ENCODE data around the gene PRPF19. TPM values are rescaled to one million over a fixed set of nuclear protein-coding genes. Genes with fewer than 3 reads are reported as not detected.

Gene PRPF19
- total and polyA plus RNA-seq, 2 donors = 49.2 to 74.9 TPM

DNA sequence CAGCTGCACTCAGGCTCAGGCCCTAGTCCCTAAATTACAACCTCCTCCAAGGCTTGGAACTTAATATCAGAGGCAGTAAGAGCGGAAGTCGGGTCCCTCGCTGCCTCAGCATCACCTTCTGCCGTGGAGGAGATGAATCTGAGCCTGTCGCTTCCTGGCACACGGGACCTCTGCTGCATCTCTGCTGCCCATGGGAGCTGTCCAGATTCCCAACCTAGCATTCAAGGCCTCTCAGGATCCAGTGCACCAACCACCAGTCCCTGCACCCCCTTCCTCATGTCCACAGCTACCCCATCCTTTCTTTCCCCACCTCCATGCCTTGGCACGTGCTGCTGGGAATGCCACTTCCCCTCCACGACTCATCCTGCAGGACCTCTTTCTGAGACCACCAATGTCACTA, 48.1 kb downstream of the PRPF19 start:
- Histone ChIP-seq H3K27me3 (ENCODE audit: control insufficient read depth in 2 of 2, insufficient read depth in 1 of 2, low read length in 1 of 2) (peaks cover 0 to 2% of the 10 kb centered on the region in 2 donors), H3K4me3 (ENCODE audit: low read length in 2 of 2) (no peak overlapping the region), H3K36me3 (ENCODE audit: control insufficient read depth in 2 of 2, insufficient read depth in 2 of 2, low read length in 1 of 2) (peaks cover 3 to 6% of the 10 kb centered on the region in 2 donors), H3K4me1 (ENCODE audit: control insufficient read depth in 2 of 2, insufficient read depth in 2 of 2, low read length in 2 of 2) (peaks cover 54 to 81% of the 10 kb centered on the region in 2 donors), H3K9me3 (ENCODE audit: control insufficient read depth in 2 of 2, insufficient read depth in 1 of 2, low read length in 1 of 2) (no peaks in the 10 kb centered on the region), H3K27ac (ENCODE audit: low read depth in 1 of 2, low read length in 1 of 2) (peak overlapping the region in 1 of 2 donors; percentile 2)
- 87% methylated on average over 8 of the region's 8 CpGs for WGBS
- no peak for DNase-seq (ENCODE audit: low read depth in 6 of 9, low spot score in 9 of 9)

- no peak overlapping the region for H3K27ac ChIP-seq (ENCODE audit: low read depth in 1 of 2, low read length in 1 of 2)
- WGBS = 58% methylated on average over 5 of the region's 5 CpGs
- no peak for DNase-seq (ENCODE audit: low read depth in 6 of 9, low spot score in 9 of 9)
- peaks cover 54 to 84% of the 10 kb centered on the region in 2 donors for H3K4me1 ChIP-seq (ENCODE audit: control insufficient read depth in 2 of 2, insufficient read depth in 2 of 2, low read length in 2 of 2)
- no peaks in the 10 kb centered on the region for H3K9me3 ChIP-seq (ENCODE audit: control insufficient read depth in 2 of 2, insufficient read depth in 1 of 2, low read length in 1 of 2)
- no peak overlapping the region for H3K4me3 ChIP-seq (ENCODE audit: low read length in 2 of 2)
- peaks cover 9 to 10% of the 10 kb centered on the region in 2 donors for H3K36me3 ChIP-seq (ENCODE audit: control insufficient read depth in 2 of 2, insufficient read depth in 2 of 2, low read length in 1 of 2)
- H3K27me3 ChIP-seq (ENCODE audit: control insufficient read depth in 2 of 2, insufficient read depth in 1 of 2, low read length in 1 of 2) = peaks cover 0 to 2% of the 10 kb centered on the region in 2 donors
These were observed 48.8 kb downstream of the PRPF19 start for GRCh38 chr11:60857378-60858232.

DNA sequence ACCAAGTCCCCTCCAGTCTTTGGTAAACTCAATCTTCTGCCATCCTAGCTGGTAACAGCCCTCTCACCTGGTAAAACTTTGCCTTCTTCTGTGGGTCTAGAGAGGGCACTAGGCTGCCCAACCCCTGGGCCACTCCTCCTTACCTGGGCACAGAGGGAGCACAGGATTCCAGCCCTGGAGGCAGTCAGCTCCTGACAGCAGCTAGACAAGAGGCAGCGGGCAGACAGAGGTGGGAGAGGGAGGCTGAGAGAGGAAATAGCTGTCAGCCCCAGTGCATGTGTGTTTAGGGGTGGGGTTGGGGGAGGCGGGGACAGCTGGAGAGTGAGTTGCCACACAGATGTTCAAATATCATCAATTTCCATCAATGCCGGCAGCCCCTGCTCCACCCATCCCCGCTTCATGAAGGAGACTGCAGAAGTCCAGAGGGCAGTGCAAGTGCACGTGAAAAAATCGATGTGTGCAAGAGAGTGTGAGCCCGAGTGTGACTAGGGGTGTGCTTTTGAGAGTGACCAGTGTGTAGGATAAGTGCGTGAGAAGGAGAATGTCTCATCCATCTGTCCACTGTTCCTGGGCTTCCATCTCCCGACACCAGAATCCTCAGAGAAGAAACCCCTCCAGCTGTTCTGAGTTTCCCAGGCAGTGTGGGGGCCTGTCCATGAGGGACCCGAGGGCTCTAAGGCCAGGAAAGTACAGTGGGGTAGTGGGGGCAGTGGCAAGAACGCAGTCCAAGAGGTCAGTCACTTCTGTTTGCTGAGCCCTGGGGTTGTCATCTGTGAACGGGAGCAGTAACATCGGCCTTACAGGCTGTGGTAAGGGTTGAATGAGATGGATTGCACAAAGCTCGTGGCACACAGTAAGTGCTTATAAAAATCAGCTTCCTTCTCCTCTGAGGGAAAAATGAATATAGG, 50.4 kb downstream of the PRPF19 start, which contains the start of gene PTGDR2:
TSS of gene PTGDR2 (minus strand) at position 225 of the 908 bp plus-strand sequence. CDS start 2,228 bp downstream, outside the sequence.
- no peaks in the 10 kb centered on the region for H3K9me3 ChIP-seq (ENCODE audit: control insufficient read depth in 2 of 2, insufficient read depth in 1 of 2, low read length in 1 of 2)
- H3K4me1 ChIP-seq (ENCODE audit: control insufficient read depth in 2 of 2, insufficient read depth in 2 of 2, low read length in 2 of 2) = peaks cover 52 to 80% of the 10 kb centered on the region in 2 donors
- peak within 1 kb of the TSS; percentile 6 to 67 for H3K27ac ChIP-seq (ENCODE audit: low read depth in 1 of 2, low read length in 1 of 2)
- 49% methylated on average over 14 of the region's 14 CpGs for WGBS
- H3K36me3 ChIP-seq (ENCODE audit: control insufficient read depth in 2 of 2, insufficient read depth in 2 of 2, low read length in 1 of 2) = peaks cover 22 to 25% of the 10 kb centered on the region in 2 donors
- peak in 3 of 9 donors; percentile 44 to 74 (median 54) for DNase-seq (ENCODE audit: low read depth in 6 of 9, low spot score in 9 of 9)
- H3K27me3 ChIP-seq (ENCODE audit: control insufficient read depth in 2 of 2, insufficient read depth in 1 of 2, low read length in 1 of 2) = peaks cover 0 to 2% of the 10 kb centered on the region in 2 donors
- peak within 1 kb of the TSS; percentile 31 to 52 for H3K4me3 ChIP-seq (ENCODE audit: low read length in 2 of 2)

DNA sequence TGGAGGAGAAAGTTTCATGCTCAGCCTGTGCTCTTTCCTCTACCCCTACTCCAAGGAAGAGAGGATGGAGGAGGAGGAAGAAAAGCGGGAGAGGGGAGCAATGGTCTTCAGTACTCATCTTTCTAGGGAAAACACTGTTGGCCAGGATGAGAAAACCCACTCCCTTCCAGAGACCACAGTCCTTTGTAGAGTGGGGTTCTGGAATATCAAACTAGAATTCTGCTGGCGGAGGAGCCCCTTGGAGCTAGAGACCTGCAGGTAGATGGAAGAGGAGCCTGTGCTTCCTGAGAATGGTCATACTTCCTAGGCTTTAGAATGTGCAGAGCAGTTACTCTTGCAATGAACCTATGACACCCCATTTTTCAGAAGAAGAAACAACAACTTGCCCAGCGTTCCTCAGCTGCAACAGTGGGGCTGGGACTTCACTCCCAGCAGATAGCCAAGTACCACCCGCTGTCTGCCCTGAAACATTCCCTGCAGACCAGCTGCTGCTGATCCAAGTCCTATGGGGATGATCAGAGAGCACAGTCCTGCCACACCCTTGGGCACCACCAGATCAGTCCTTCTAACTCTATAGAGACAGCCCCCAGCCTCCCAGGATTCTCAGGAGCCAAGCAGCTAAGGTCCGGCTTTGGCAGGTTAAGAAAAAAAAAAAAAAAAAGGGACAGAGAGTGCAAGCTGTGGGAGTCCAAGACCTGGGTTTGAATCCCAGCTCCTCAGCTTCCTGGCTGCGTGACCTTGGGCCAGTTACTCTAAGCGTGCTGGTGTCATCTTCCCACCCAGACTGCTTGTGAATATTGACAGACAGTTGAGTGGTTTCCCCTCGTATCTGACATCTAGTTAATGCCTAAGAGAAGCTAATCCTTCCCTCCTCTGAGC, 51.3 kb downstream of the PRPF19 start:
- H3K27me3 ChIP-seq (ENCODE audit: control insufficient read depth in 2 of 2, insufficient read depth in 1 of 2, low read length in 1 of 2) = peaks cover 0 to 2% of the 10 kb centered on the region in 2 donors
- H3K9me3 ChIP-seq (ENCODE audit: control insufficient read depth in 2 of 2, insufficient read depth in 1 of 2, low read length in 1 of 2) = no peaks in the 10 kb centered on the region
- peak overlapping the region; percentile 31 to 52 for H3K4me3 ChIP-seq (ENCODE audit: low read length in 2 of 2)
- H3K36me3 ChIP-seq (ENCODE audit: control insufficient read depth in 2 of 2, insufficient read depth in 2 of 2, low read length in 1 of 2) = peaks cover 30 to 34% of the 10 kb centered on the region in 2 donors
- H3K4me1 ChIP-seq (ENCODE audit: control insufficient read depth in 2 of 2, insufficient read depth in 2 of 2, low read length in 2 of 2) = peaks cover 45 to 71% of the 10 kb centered on the region in 2 donors
- 58% methylated on average over 8 of the region's 8 CpGs for WGBS
- DNase-seq (ENCODE audit: low read depth in 6 of 9, low spot score in 9 of 9) = no peak
- peak overlapping the region in 1 of 2 donors; percentile 67 for H3K27ac ChIP-seq (ENCODE audit: low read depth in 1 of 2, low read length in 1 of 2)

GRCh38 chr11:60854140-60854846, 52.1 kb downstream of the PRPF19 start:
- Histone ChIP-seq H3K4me1 (ENCODE audit: control insufficient read depth in 2 of 2, insufficient read depth in 2 of 2, low read length in 2 of 2) (peaks cover 41 to 63% of the 10 kb centered on the region in 2 donors), H3K27me3 (ENCODE audit: control insufficient read depth in 2 of 2, insufficient read depth in 1 of 2, low read length in 1 of 2) (peaks cover 0 to 2% of the 10 kb centered on the region in 2 donors), H3K27ac (ENCODE audit: low read depth in 1 of 2, low read length in 1 of 2) (no peak overlapping the region), H3K4me3 (ENCODE audit: low read length in 2 of 2) (peak overlapping the region in 1 of 2 donors; percentile 52), H3K36me3 (ENCODE audit: control insufficient read depth in 2 of 2, insufficient read depth in 2 of 2, low read length in 1 of 2) (peaks cover 37 to 42% of the 10 kb centered on the region in 2 donors), H3K9me3 (ENCODE audit: control insufficient read depth in 2 of 2, insufficient read depth in 1 of 2, low read length in 1 of 2) (no peaks in the 10 kb centered on the region)
- no peak for DNase-seq (ENCODE audit: low read depth in 6 of 9, low spot score in 9 of 9)
- 55% methylated on average over 8 of the region's 8 CpGs for WGBS

DNA sequence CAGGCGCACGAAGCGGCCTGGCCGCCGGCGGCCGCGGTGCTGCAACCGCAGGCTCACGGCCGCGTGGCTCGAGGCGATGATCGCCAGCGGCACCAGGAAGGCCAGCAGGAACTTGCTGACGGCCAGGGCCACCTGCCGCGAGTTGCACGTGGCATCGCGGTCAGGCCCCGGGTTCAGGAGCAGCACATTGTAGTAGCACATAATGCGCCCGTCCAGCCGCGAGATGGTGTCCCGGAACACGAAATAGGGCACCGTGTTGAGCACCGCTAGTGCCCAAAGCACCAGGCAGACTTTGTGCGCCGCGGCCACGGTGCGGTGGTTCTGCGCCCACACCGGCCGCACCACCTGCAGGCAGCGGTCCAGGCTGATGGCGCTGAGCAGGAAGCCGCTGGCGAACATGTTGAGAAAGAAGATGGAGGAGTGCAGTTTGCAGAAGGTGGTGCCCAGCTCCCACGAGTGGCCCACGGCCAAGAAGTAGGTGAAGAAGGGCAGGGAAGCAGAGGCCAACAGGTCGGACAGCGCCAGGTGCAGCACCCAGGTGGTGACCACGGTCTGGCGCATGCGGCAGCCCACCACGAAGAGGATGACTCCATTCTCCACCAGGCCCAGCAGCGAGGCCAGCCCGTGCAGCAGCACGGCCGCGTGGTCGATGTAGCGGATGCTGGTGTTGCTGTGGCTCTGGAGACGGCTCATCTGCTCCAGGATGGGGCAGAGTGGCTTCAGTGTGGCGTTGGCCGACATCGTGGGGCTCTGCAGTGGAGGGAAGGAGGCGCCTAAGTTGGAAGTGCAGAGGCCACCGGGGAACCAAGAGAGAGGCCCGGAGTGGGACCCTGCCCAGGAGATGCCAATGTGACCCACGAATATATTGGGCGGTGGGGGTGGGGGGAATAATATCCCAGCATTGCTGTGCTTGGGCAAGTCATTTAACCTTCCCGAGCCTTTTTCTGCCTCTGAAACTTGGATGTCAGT, 53.1 kb downstream of the PRPF19 start:
- H3K27me3 ChIP-seq (ENCODE audit: control insufficient read depth in 2 of 2, insufficient read depth in 1 of 2, low read length in 1 of 2) = peaks cover 0 to 2% of the 10 kb centered on the region in 2 donors
- no peak overlapping the region for H3K27ac ChIP-seq (ENCODE audit: low read depth in 1 of 2, low read length in 1 of 2)
- H3K36me3 ChIP-seq (ENCODE audit: control insufficient read depth in 2 of 2, insufficient read depth in 2 of 2, low read length in 1 of 2) = peaks cover 46 to 52% of the 10 kb centered on the region in 2 donors
- no peaks in the 10 kb centered on the region for H3K9me3 ChIP-seq (ENCODE audit: control insufficient read depth in 2 of 2, insufficient read depth in 1 of 2, low read length in 1 of 2)
- WGBS = 95% methylated on average over 68 of the region's 68 CpGs
- H3K4me3 ChIP-seq (ENCODE audit: low read length in 2 of 2) = peak overlapping the region in 1 of 2 donors; percentile 52
- DNase-seq (ENCODE audit: low read depth in 6 of 9, low spot score in 9 of 9) = no peak
- peaks cover 34 to 53% of the 10 kb centered on the region in 2 donors for H3K4me1 ChIP-seq (ENCODE audit: control insufficient read depth in 2 of 2, insufficient read depth in 2 of 2, low read length in 2 of 2)

GRCh38 chr11:60852117-60852981, 54.0 kb downstream of the PRPF19 start:
- Histone ChIP-seq H3K9me3 (ENCODE audit: control insufficient read depth in 2 of 2, insufficient read depth in 1 of 2, low read length in 1 of 2) (no peaks in the 10 kb centered on the region), H3K27ac (ENCODE audit: low read depth in 1 of 2, low read length in 1 of 2) (no peak overlapping the region), H3K27me3 (ENCODE audit: control insufficient read depth in 2 of 2, insufficient read depth in 1 of 2, low read length in 1 of 2) (peaks cover 0 to 2% of the 10 kb centered on the region in 2 donors), H3K4me3 (ENCODE audit: low read length in 2 of 2) (no peak overlapping the region), H3K4me1 (ENCODE audit: control insufficient read depth in 2 of 2, insufficient read depth in 2 of 2, low read length in 2 of 2) (peaks cover 26 to 44% of the 10 kb centered on the region in 2 donors), H3K36me3 (ENCODE audit: control insufficient read depth in 2 of 2, insufficient read depth in 2 of 2, low read length in 1 of 2) (peaks cover 56 to 61% of the 10 kb centered on the region in 2 donors)
- 96% methylated on average over 78 of the region's 78 CpGs for WGBS
- no peak for DNase-seq (ENCODE audit: low read depth in 6 of 9, low spot score in 9 of 9)

Measured in thymus (tissue), 11 donors.